ENCODE results near the gene GNG2. TPM values are rescaled to one million over a fixed set of nuclear protein-coding genes. Genes with fewer than 3 reads are reported as not detected.

Gene GNG2
- total RNA-seq, 1 experiment from 2014 or later: 7.0 TPM

GRCh38 chr14:51950007-51950406 is 89.6 kb downstream of the GNG2 start:
- Histone ChIP-seq H3K4ac (ENCODE audit: low read depth, low read length) (no peak overlapping the region), H3K9ac (ENCODE audit: extremely low read depth, insufficient read length, low read length) (no peak overlapping the region), H2AK5ac (ENCODE audit: insufficient read length, low read length) (no peak overlapping the region), H4K20me1 (ENCODE audit: control insufficient read depth, insufficient read depth, insufficient read length) (no peaks in the 10 kb centered on the region), H4K5ac (ENCODE audit: insufficient read length, low read depth, low read length) (no peak overlapping the region), H2BK20ac (ENCODE audit: low read depth, low read length, poor library complexity, severe bottlenecking) (no peak overlapping the region), H3K9me3 (ENCODE audit: control insufficient read depth, low read depth, low read length) (no peaks in the 10 kb centered on the region), H3K18ac (ENCODE audit: insufficient read length, low read depth, low read length) (no peak overlapping the region), H3K23ac (ENCODE audit: insufficient read length, low read depth, low read length) (no peak overlapping the region), H4K8ac (replicated peaks; ENCODE audit: insufficient read length, low read depth, low read length) (no peak overlapping the region), H3K79me1 (ENCODE audit: insufficient read depth, low read depth, low read length, poor library complexity, severe bottlenecking) (no peaks in the 10 kb centered on the region), H2BK5ac (ENCODE audit: insufficient read length, low read length) (no peak overlapping the region), H2BK15ac (ENCODE audit: low read depth, low read length) (no peak overlapping the region), H2AFZ (ENCODE audit: low read length) (no peak overlapping the region), H3K23me2 (ENCODE audit: insufficient read length, low read depth, low read length, poor library complexity, severe bottlenecking) (no peaks in the 10 kb centered on the region), H3K56ac (ENCODE audit: insufficient read length, low read depth, low read length) (no peak overlapping the region), H3K27ac (ENCODE audit: insufficient read length, low read depth, low read length) (no peak overlapping the region), H4K91ac (ENCODE audit: insufficient read length, low read depth, low read length) (no peak overlapping the region), H3K27me3 (ENCODE audit: insufficient read depth, low read length) (no peaks in the 10 kb centered on the region), H3K4me1 (ENCODE audit: insufficient read depth, low read length) (no peaks in the 10 kb centered on the region), H2BK12ac (ENCODE audit: insufficient read length, low read depth, low read length) (no peak overlapping the region), H3T11ph (ENCODE audit: low read length) (no peak overlapping the region), H3K4me2 (ENCODE audit: insufficient read depth, insufficient read length, low read length) (no peak overlapping the region), H3K14ac (ENCODE audit: insufficient read depth, low read length) (no peak overlapping the region), H3K79me2 (ENCODE audit: insufficient read depth, low read length) (no peaks in the 10 kb centered on the region), H2BK120ac (ENCODE audit: low read depth, low read length, poor library complexity, severe bottlenecking) (no peak overlapping the region)
- no CpG with 5 or more reads among the region's 2 CpGs for WGBS (ENCODE audit: extremely low coverage, insufficient read length, low lambda C conversion rate)
- no peak for DNase-seq
- Mint-ChIP-seq H3K4me1 (no peaks in the 10 kb centered on the region), H3K27me3 (ENCODE audit: low read depth) (no peaks in the 10 kb centered on the region), H3K9me3 (peaks cover 4 to 6% of the 10 kb centered on the region in 2 experiments; a peak in 2 of 5 replicates), H3K36me3 (ENCODE audit: insufficient read depth in 1 of 3, low read depth in 3 of 3) (peaks cover 0 to 3% (median 0%) of the 10 kb centered on the region in 3 experiments; a peak in 1 of 7 replicates), H3K4me3 (no peak overlapping the region), H3K27ac (no peak overlapping the region)
- no peak for TF ChIP-seq CTCF (conservative IDR thresholded peaks at IDR 0.05)
